ENCODE data around the gene SLC39A8. TPM values are rescaled to one million over a fixed set of nuclear protein-coding genes. Genes with fewer than 3 reads are reported as not detected.

Gene SLC39A8
- total and polyA plus RNA-seq, 11 donors: 1.6 to 51.3 (median 2.9) TPM

DNA sequence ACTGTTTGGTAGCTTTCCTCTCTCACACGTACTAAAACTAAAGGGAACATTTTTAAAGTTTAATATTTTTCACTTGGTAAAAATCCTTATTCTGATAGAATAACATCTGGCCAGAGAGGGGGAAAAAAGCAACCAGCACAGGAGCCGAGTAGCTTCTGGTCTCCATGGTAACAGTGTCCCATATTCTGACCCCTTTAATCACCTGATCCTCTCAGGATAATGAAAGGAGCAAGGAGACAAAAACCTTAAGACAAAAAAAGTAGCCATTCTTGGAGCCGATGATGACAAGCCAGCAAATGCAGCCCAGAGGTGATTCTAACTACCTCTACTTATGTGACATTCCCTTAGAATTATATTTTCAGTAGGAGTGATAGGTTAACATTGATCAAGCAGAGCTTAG lies 126.6 kb downstream of the SLC39A8 start:
- no peak for ATAC-seq

DNA sequence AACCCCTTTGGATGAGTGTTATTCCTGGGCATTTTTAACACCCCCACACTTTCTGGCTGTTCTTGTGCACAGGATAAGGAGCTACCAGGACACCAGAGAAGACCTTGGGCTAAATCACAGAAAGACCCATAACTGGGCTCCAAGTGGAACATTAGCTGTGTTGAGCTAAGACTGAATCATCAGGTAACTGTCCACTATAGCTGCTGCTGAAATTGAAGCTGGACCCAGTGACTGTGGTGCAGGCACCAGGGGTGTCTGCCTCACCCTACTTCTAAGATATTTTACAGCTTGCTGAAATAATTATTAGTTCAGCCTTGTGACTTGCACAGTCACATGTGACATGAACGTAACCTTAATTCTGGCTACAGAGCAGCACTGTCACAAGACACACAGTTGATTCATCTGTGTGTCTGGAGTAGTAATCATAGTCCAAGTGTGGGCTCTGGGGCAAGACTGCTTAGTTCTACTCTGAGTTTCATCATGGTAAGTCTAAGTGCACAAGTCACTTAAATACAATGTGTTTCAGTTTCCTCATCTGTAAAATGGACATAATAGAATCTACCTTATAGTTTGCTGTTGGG lies 127.4 kb downstream of the SLC39A8 start:
- Histone ChIP-seq H3K4me1 (no peaks in the 10 kb centered on the region), H3K27ac (no peak overlapping the region), H3K36me3 (no peaks in the 10 kb centered on the region), H3K9me3 (no peaks in the 10 kb centered on the region), H3K27me3 (no peaks in the 10 kb centered on the region), H3K4me3 (no peak overlapping the region)
- intact Hi-C loops (cut with DNase I): no loop called here
- WGBS, 4 donors: 80 to 94% (median 90%) methylated on average over 1 of the region's 1 CpG
- no peak for TF ChIP-seq POLR2A (IDR thresholded peaks at IDR 0.05)
- TF ChIP-seq CTCF (IDR thresholded peaks at IDR 0.05): no peak
- no peak for DNase-seq
- no peak for ATAC-seq

More for the DNA sequence above, 126.6 kb downstream of the SLC39A8 start:
- DNase-seq: no peak
- intact Hi-C loops (cut with DNase I): no loop called here
- H3K9me3 ChIP-seq: no peaks in the 10 kb centered on the region
- no peaks in the 10 kb centered on the region for H3K4me1 ChIP-seq
- no peaks in the 10 kb centered on the region for H3K27me3 ChIP-seq
- no peak for TF ChIP-seq POLR2A (IDR thresholded peaks at IDR 0.05)
- no peak for TF ChIP-seq CTCF (IDR thresholded peaks at IDR 0.05)
- no peaks in the 10 kb centered on the region for H3K36me3 ChIP-seq
- no peak overlapping the region for H3K27ac ChIP-seq
- 65 to 78% (median 72%) methylated on average over 3 of the region's 3 CpGs for WGBS, 4 donors
- H3K4me3 ChIP-seq: no peak overlapping the region

GRCh38 chr4:102217345-102217744 lies 127.9 kb downstream of the SLC39A8 start:
- H3K27me3 ChIP-seq: no peaks in the 10 kb centered on the region
- DNase-seq (no peak), ATAC-seq (no peak)
- no peak overlapping the region for H3K27ac ChIP-seq
- no peaks in the 10 kb centered on the region for H3K4me1 ChIP-seq
- H3K36me3 ChIP-seq: no peaks in the 10 kb centered on the region
- no peak for TF ChIP-seq CTCF (IDR thresholded peaks at IDR 0.05)
- TF ChIP-seq POLR2A (IDR thresholded peaks at IDR 0.05): no peak
- intact Hi-C loops (cut with DNase I): no loop called here
- no peak overlapping the region for H3K4me3 ChIP-seq
- no peaks in the 10 kb centered on the region for H3K9me3 ChIP-seq
- WGBS, 4 donors: 36 to 58% (median 38%) methylated on average over 3 of the region's 3 CpGs

DNA sequence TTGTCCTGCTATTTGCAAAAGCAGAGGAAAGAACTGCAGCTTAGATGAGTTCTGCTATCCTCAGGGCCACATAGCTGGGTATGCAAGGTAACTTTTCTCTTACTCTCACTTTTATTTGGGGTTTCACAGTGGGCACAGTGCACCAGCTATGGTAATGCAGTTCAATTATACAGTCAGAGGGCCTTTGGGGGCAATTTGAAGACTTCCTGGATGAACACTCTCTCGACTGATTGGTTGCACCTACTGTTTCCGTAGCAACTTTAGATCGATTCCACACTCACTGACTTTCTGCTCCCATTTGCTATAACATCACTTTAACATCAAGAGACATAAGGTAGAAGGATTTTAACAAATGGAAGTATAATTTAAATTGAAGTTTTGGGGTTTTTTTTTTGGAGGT lies 128.6 kb downstream of the SLC39A8 start:
- peaks cover 0 to under 1% (median 0%) of the 10 kb centered on the region in 12 donors for H3K9me3 ChIP-seq
- H3K4me1 ChIP-seq: no peaks in the 10 kb centered on the region
- intact Hi-C loops (cut with DNase I): no loop called here
- no peaks in the 10 kb centered on the region for H3K27me3 ChIP-seq
- no peak overlapping the region for H3K4me3 ChIP-seq
- WGBS, 4 donors: 84 to 87% (median 85%) methylated on average over 3 of the region's 3 CpGs
- no peak for ATAC-seq
- TF ChIP-seq POLR2A (IDR thresholded peaks at IDR 0.05): no peak
- no peak for TF ChIP-seq CTCF (IDR thresholded peaks at IDR 0.05)
- no peak for DNase-seq
- no peaks in the 10 kb centered on the region for H3K36me3 ChIP-seq
- no peak overlapping the region for H3K27ac ChIP-seq

All from heart left ventricle (tissue), 16 donors.